Measurements from ENCODE around the gene THEMIS.

- TF ChIP-seq CTCF (optimal IDR thresholded peaks at IDR 0.05 in 1 of 3, IDR thresholded peaks at IDR 0.05 in 1 of 3, conservative IDR thresholded peaks at IDR 0.05 in 1 of 3; ENCODE audit: extremely low read depth in 1 of 3, insufficient read depth in 2 of 3, low read length in 3 of 3) (no peak), EZH2 (IDR thresholded peaks at IDR 0.05; ENCODE audit: low read length) (no peak)
These were observed 46.8 kb downstream of the THEMIS start for GRCh38 chr6:127854009-127854408.
